ENCODE data around the gene CDK5. TPM values are rescaled to one million over a fixed set of nuclear protein-coding genes. Genes with fewer than 3 reads are reported as not detected.

The CDK5 gene
- total and polyA plus RNA-seq, 9 donors = 2.7 to 9.4 (median 4.1) TPM

- H3K27me3 ChIP-seq = no peaks in the 10 kb centered on the region
- H3K36me3 ChIP-seq = no peaks in the 10 kb centered on the region
- H3K27ac ChIP-seq = no peak overlapping the region
- TF ChIP-seq CTCF (IDR thresholded peaks at IDR 0.05) = no peak
- TF ChIP-seq POLR2A (IDR thresholded peaks at IDR 0.05) = no peak
- no peak for TF ChIP-seq EP300 (IDR thresholded peaks at IDR 0.05)
- H3K4me3 ChIP-seq = no peak overlapping the region
- H3K4me1 ChIP-seq (ENCODE audit: insufficient read depth) = peaks cover 4% of the 10 kb centered on the region
- H3K9me3 ChIP-seq = no peaks in the 10 kb centered on the region
- intact Hi-C loops (cut with DNase I) = no loop called here
- no peak for DNase-seq
- 83 to 87% (median 83%) methylated on average over 4 of the region's 4 CpGs for WGBS, 3 donors
These were observed 31.6 kb downstream of the CDK5 start for GRCh38 chr7:151025924-151026671.

- WGBS, 3 donors = 66 to 79% (median 77%) methylated on average over 4 of the region's 4 CpGs
- no peak for DNase-seq
- Histone ChIP-seq H3K4me1 (ENCODE audit: insufficient read depth) (peaks cover 4% of the 10 kb centered on the region), H3K9me3 (no peaks in the 10 kb centered on the region), H3K27me3 (no peaks in the 10 kb centered on the region), H3K27ac (no peak within 1 kb of the TSS), H3K4me3 (no peak within 1 kb of the TSS), H3K36me3 (no peaks in the 10 kb centered on the region)
- TF ChIP-seq EP300 (IDR thresholded peaks at IDR 0.05) (no peak), CTCF (IDR thresholded peaks at IDR 0.05) (no peak), POLR2A (IDR thresholded peaks at IDR 0.05) (no peak)
- intact Hi-C loops (cut with DNase I) = no loop called here
These were observed 33.2 kb downstream of the CDK5 start, which contains the start of gene ATG9B for GRCh38 chr7:151024435-151025056. ATG9B (minus strand) TSS chr7:151024494; CDS start chr7:151024423, 71 bp downstream.

GRCh38 chr7:151023232-151023631, 34.5 kb downstream of the CDK5 start:
- intact Hi-C loops (cut with DNase I) = no loop called here
- no peak for DNase-seq
- Histone ChIP-seq H3K36me3 (no peaks in the 10 kb centered on the region), H3K9me3 (no peaks in the 10 kb centered on the region), H3K4me1 (ENCODE audit: insufficient read depth) (peaks cover 1% of the 10 kb centered on the region), H3K27ac (no peak overlapping the region), H3K4me3 (no peak overlapping the region), H3K27me3 (no peaks in the 10 kb centered on the region)
- WGBS, 3 donors = 76 to 85% (median 80%) methylated on average over 10 of the region's 10 CpGs
- TF ChIP-seq CTCF (IDR thresholded peaks at IDR 0.05) (no peak), POLR2A (IDR thresholded peaks at IDR 0.05) (no peak), EP300 (IDR thresholded peaks at IDR 0.05) (no peak)

GRCh38 chr7:151020231-151020630, 37.5 kb downstream of the CDK5 start:
- peaks cover 5% of the 10 kb centered on the region for H3K4me1 ChIP-seq (ENCODE audit: insufficient read depth)
- intact Hi-C loops (cut with DNase I) = no loop called here
- H3K27ac ChIP-seq = no peak overlapping the region
- 42 to 45% (median 44%) methylated on average over 7 of the region's 7 CpGs for WGBS, 3 donors
- H3K9me3 ChIP-seq = no peaks in the 10 kb centered on the region
- no peaks in the 10 kb centered on the region for H3K36me3 ChIP-seq
- no peak for DNase-seq
- H3K27me3 ChIP-seq = no peaks in the 10 kb centered on the region
- TF ChIP-seq CTCF (IDR thresholded peaks at IDR 0.05) (no peak), EP300 (IDR thresholded peaks at IDR 0.05) (no peak), POLR2A (IDR thresholded peaks at IDR 0.05) (no peak)
- H3K4me3 ChIP-seq = no peak overlapping the region

Measured in ovary (tissue), 9 donors.